Panc1 (cell line): Measurements from ENCODE around the gene ADGRV1. TPM values are rescaled to one million over a fixed set of nuclear protein-coding genes. Genes with fewer than 3 reads are reported as not detected.
"Not testable (repeated sequence)": the region's sequence is repeated elsewhere in the genome, so short reads cannot be mapped to it uniquely, and the experiment has no call there.

Experiments
- ATAC-seq: fragments of 200-7000 bp; cut with Tn5 transposase; 2 replicates; pipeline ENCODE4 v1.9.1; 2020; ENCODE audit warnings: mild to moderate bottlenecking, moderate library complexity
- BruUV-seq: library from RNA; stranded (reverse); fragments of 400-500 nt; replicated peaks from 2 replicates; lab custom pipeline; 2021; lab: Mats Ljungman, UMichigan
- CTCF ChIA-PET: fragments of 300-600 bp; sonication (Branson Sonifier 250); formaldehyde crosslinking; loops from one replicate; lab custom pipeline; 2022; ENCODE audit warnings: antibody characterized with exemption; lab: Charles Lee
- POLR2A ChIA-PET: fragments of 300-600 bp; sonication (Branson Sonifier 250); formaldehyde crosslinking; loops from one replicate; lab custom pipeline; 2022; ENCODE audit warnings: antibody characterized with exemption; lab: Charles Lee
- DNase-seq: peaks from one replicate; pipeline ENCODE4 v3.0.0-alpha.2; 2010; ENCODE audit warnings: low read depth, low spot score
- H3K27ac ChIP-seq: 2 replicates; pipeline ENCODE4 v1.5.1; 2011; ENCODE audit warnings: mild to moderate bottlenecking, low read length, inconsistent platforms
- H3K27me3 ChIP-seq: fragments of 200-500 bp; sonication (Bioruptor generic); 2 replicates; pipeline ENCODE4 v1.6.0; 2014; ENCODE audit warnings: low read length, inconsistent platforms; ENCODE audit not compliant: control insufficient read depth, insufficient read depth
- H3K36me3 ChIP-seq: fragments of 200-500 bp; sonication (Bioruptor generic); 2 replicates; pipeline ENCODE4 v1.5.1; 2014; ENCODE audit warnings: inconsistent platforms, mild to moderate bottlenecking, low read length, moderate library complexity; ENCODE audit not compliant: control insufficient read depth, insufficient read depth
- H3K4me1 ChIP-seq: 2 replicates; pipeline ENCODE4 v1.5.1; 2011; ENCODE audit warnings: inconsistent platforms, mild to moderate bottlenecking, low read length, moderate library complexity; ENCODE audit not compliant: control insufficient read depth, insufficient read depth
- H3K4me3 ChIP-seq, 2 experiments: 2 replicates each; pipeline ENCODE4 v1.5.1; 2011 to 2012; ENCODE audit warnings: low read depth in 2 of 2, low read length in 2 of 2, mild to moderate bottlenecking in 2 of 2, inconsistent platforms in 1 of 2, moderate library complexity in 1 of 2
- H3K9me3 ChIP-seq: fragments of 200-500 bp; sonication (Bioruptor generic); 2 replicates; pipeline ENCODE4 v1.5.1; 2014; ENCODE audit warnings: low read depth, mild to moderate bottlenecking, inconsistent platforms, low read length, moderate library complexity; ENCODE audit not compliant: control insufficient read depth, insufficient read depth
- CTCF ChIP-seq: fragments of 450-650 bp; IDR thresholded peaks from 2 replicates; pipeline ENCODE4 v1.5.1; 2017; ENCODE audit warnings: mild to moderate bottlenecking
- POLR2AphosphoS5 ChIP-seq: IDR thresholded peaks from 2 replicates; pipeline ENCODE4 v1.6.1; 2012; ENCODE audit warnings: mild to moderate bottlenecking, low read depth, low read length, moderate library complexity
- REST ChIP-seq, 2 experiments: IDR thresholded peaks; 2 replicates each; pipeline ENCODE4 v1.6.1; 2011 to 2012; ENCODE audit warnings: low read depth in 2 of 2, control low read depth in 1 of 2, low read length in 1 of 2, mild to moderate bottlenecking in 1 of 2, moderate library complexity in 1 of 2; ENCODE audit not compliant: insufficient read depth in 1 of 2
- SIN3A ChIP-seq: IDR thresholded peaks from 2 replicates; pipeline ENCODE4 v1.6.1; 2012; ENCODE audit warnings: low read depth, mild to moderate bottlenecking, low read length, moderate library complexity, borderline replicate concordance; ENCODE audit not compliant: insufficient read depth
- TCF7L2 ChIP-seq: IDR thresholded peaks from 2 replicates; pipeline ENCODE4 v1.6.1; 2011; ENCODE audit warnings: mild to moderate bottlenecking, low read depth, low read length, inconsistent platforms
- in situ Hi-C: cut with HindIII; loops from 2 replicates; pipeline ENCODE4 v1.10.0; 2016; ENCODE audit warnings: low sequenced_read_pairs, low pct_unique_long_range_greater_than_20kb
- intact Hi-C: fragments of 100-400 bp; cut with micrococcal nuclease; formaldehyde crosslinking; loops from one replicate; pipeline ENCODE4 v1.10.0; 2022; ENCODE audit not compliant: unreplicated experiment
- total RNA-seq: library from RNA; stranded (reverse); gene quantifications from one replicate; pipeline ENCODE4 v1.2.1, GENCODE V29; 2021; ENCODE audit not compliant: unreplicated experiment

ADGRV1 gene
- total RNA-seq, 1 experiment from 2014 or later = 0.49 TPM

DNA sequence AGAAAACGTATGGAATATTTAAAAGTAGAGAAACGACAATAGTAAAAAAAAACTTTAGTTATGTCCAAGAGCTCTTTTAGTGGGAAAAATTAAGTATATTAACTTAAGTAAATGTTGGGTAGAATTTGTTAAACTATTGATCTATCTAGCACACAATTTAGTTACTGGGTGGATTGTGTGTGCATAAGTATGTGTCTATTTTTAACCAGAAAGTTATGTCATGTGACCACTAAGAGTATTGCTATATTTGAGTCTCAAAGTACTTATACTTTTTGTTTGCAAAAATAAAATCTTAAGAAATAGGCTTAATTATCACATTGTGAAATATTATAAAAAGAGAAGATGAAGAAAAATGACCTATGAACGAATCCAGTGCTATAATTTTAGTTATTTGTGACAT, 56.8 kb downstream of the ADGRV1 start:
- ChIA-PET POLR2A (no interaction called here), CTCF (no interaction called here)
- TF ChIP-seq TCF7L2 (no peak), CTCF (no peak), REST (IDR thresholded peaks at IDR 0.05; ENCODE audit: insufficient read depth in 1 of 2, low read depth in 2 of 2, low read length in 1 of 2) (no peak), POLR2AphosphoS5 (no peak), SIN3A (no peak)
- DNase-seq = no peak
- BruUV-seq = no TSS peak
- intact Hi-C loops (no loop called here), in situ Hi-C loops (no loop called here)
- Histone ChIP-seq H3K27ac (no peak overlapping the region), H3K4me3 (no peak overlapping the region), H3K27me3 (peaks cover 19% of the 10 kb centered on the region), H3K9me3 (no peaks in the 10 kb centered on the region), H3K4me1 (no peaks in the 10 kb centered on the region), H3K36me3 (no peaks in the 10 kb centered on the region; the same call in 1 of the 2 replicates)
- no peak for ATAC-seq

DNA sequence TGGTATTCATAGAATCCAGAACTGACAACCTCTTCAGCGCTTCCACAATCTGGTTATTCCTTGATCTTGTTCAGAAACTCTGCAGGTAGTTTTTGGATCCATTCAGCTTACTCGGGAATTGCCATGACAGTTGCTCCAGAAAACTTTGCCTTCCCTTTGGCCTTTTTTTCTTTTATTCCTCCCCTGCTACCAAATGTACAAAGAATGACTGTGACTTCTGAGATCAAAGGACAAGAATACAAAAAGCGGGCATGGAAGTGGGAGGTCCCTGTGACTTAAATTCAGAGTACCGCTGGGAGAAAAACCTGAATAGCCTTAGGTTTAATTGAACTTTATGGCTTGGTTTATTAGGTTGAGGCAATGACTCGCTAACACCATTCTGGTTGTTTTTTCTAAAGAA, 59.5 kb downstream of the ADGRV1 start:
- ChIA-PET CTCF (no interaction called here), POLR2A (no interaction called here)
- Histone ChIP-seq H3K27ac (no peak overlapping the region), H3K4me3 (no peak overlapping the region), H3K27me3 (peaks cover 8% of the 10 kb centered on the region), H3K36me3 (no peaks in the 10 kb centered on the region; the same call in 1 of the 2 replicates), H3K4me1 (no peaks in the 10 kb centered on the region), H3K9me3 (no peaks in the 10 kb centered on the region)
- TF ChIP-seq SIN3A = no peak
- TF ChIP-seq REST (IDR thresholded peaks at IDR 0.05; ENCODE audit: insufficient read depth in 1 of 2, low read depth in 2 of 2, low read length in 1 of 2) = no peak
- no peak for TF ChIP-seq TCF7L2
- TF ChIP-seq POLR2AphosphoS5 = no peak
- no peak for TF ChIP-seq CTCF
- no TSS peak for BruUV-seq
- ATAC-seq = no peak
- in situ Hi-C loops (no loop called here), intact Hi-C loops (no loop called here)
- no peak for DNase-seq

- H3K27ac ChIP-seq, ATAC-seq, H3K36me3 ChIP-seq, CTCF ChIA-PET, DNase-seq, H3K4me1 ChIP-seq, H3K4me3 ChIP-seq, intact Hi-C loops, H3K9me3 ChIP-seq, POLR2A ChIA-PET, in situ Hi-C loops, BruUV-seq: not testable (repeated sequence)
- H3K27me3 ChIP-seq = peaks cover 16% of the 10 kb centered on the region
These were observed 61.2 kb downstream of the ADGRV1 start for GRCh38 chr5:90619762-90620161.
